GM10248 (cell line): ENCODE measurements around the gene RGP1.

Experiments used
- CTCF ChIA-PET: fragments of 300-600 bp; sonication (Branson Sonifier 250); formaldehyde crosslinking; extraction: SDS; loops from one replicate; lab custom pipeline; 2021; ENCODE audit warnings: antibody characterized with exemption; lab: Yijun Ruan, JAX
- POLR2A ChIA-PET: fragments of 350-650 bp; sonication (Branson Sonifier 250); formaldehyde crosslinking; extraction: SDS; loops from one replicate; lab custom pipeline; 2020; ENCODE audit warnings: antibody characterized with exemption; lab: Yijun Ruan, JAX
- DNase-seq: peaks from one replicate; pipeline ENCODE4 v3.0.0; 2012; ENCODE audit errors: extremely low spot score
- TF ChIP-seq, protein P1 (sequence below): IDR thresholded peaks from 2 replicates; pipeline ENCODE4 v1.5.1; 2012; ENCODE audit warnings: mild to moderate bottlenecking, low read depth; ENCODE audit errors: extremely low read depth, missing control alignments, control extremely low read depth

The RGP1 gene

GRCh38 chr9:35705372-35705771, 43.7 kb upstream of the RGP1 start:
- no peak for DNase-seq
- ChIA-PET POLR2A (no interaction called here), CTCF (interaction anchor here (1.0 to 19.1 kb wide), 6 partner anchors 9 to 41 kb away, joined by 3 to 224 read pairs (median 4); partner anchors contain the start of gene ARHGEF39)
- TF ChIP-seq, protein P1, sequence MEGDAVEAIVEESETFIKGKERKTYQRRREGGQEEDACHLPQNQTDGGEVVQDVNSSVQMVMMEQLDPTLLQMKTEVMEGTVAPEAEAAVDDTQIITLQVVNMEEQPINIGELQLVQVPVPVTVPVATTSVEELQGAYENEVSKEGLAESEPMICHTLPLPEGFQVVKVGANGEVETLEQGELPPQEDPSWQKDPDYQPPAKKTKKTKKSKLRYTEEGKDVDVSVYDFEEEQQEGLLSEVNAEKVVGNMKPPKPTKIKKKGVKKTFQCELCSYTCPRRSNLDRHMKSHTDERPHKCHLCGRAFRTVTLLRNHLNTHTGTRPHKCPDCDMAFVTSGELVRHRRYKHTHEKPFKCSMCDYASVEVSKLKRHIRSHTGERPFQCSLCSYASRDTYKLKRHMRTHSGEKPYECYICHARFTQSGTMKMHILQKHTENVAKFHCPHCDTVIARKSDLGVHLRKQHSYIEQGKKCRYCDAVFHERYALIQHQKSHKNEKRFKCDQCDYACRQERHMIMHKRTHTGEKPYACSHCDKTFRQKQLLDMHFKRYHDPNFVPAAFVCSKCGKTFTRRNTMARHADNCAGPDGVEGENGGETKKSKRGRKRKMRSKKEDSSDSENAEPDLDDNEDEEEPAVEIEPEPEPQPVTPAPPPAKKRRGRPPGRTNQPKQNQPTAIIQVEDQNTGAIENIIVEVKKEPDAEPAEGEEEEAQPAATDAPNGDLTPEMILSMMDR = no peak

DNA sequence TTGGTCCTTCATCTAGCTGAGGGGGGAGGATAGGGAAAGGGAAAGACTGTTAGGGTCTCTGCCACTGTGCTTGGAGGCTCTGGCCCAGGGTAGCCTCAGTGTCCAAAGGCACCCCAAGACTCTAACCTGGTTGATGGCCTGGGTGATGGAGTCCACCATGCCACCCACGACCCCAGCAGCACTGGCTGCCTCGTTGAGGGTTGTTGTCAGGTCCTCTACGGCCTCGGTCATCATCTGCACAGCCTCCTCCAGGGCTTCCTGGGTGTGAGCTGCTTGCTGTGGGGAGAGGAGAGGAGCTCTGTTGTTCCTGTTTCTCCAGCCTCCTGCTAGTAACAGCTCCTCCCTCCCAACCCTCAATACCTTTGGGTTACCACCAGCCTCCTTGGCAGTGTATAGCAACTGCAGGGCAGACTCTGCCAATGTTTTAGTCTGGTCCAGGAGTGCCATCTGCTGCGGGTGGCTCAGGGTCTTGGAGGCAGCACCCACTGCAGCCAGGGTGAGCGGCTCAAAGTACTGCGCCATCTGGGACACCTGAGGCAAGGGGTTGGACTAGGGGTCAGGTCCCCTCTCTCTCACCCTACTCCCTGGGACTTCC, 43.2 kb upstream of the RGP1 start:
- DNase-seq = no peak
- ChIA-PET CTCF (interaction anchor here (1.1 to 19.1 kb wide), 6 partner anchors 9 to 47 kb away, joined by 3 to 224 read pairs (median 4); no protein-coding TSS in a partner anchor), POLR2A (no interaction called here)
- TF ChIP-seq, protein P1 = no peak

DNA sequence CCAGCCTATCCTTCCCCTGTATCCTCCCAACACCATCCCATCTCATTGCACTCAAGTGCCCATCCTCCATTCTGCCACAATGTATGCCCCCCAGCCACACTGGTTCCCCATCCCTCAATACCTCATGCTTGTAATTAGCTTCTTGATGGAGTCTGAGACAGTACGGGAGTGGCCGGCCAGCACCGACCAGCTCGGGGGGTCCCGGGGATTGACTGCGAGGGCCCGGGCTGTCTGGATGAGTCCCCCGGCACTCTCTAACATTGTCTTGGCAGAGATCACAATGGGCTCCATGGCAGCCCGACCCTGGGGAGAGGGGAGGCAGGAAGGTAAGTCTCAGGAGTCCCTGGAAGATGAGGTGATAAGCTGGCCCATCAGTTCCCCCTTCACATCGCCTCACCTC, 42.1 kb upstream of the RGP1 start:
- POLR2A ChIA-PET = no interaction called here
- DNase-seq = no peak
- CTCF ChIA-PET = interaction anchor here (1.1 to 19.1 kb wide), 3 partner anchors 11 to 48 kb away, joined by 4 to 224 read pairs (median 8); no protein-coding TSS in a partner anchor
- TF ChIP-seq, protein P1 = no peak

GRCh38 chr9:35708146-35708545, 40.9 kb upstream of the RGP1 start:
- TF ChIP-seq, protein P1 = no peak
- POLR2A ChIA-PET = interaction anchor here (0.6 to 1.1 kb wide), 2 partner anchors 9 to 92 kb away, joined by 3 to 11 read pairs; no protein-coding TSS in a partner anchor
- CTCF ChIA-PET = interaction anchor here (1.0 to 19.1 kb wide), 4 partner anchors 12 to 61 kb away, joined by 3 to 224 read pairs (median 6); no protein-coding TSS in a partner anchor
- no peak for DNase-seq

DNA sequence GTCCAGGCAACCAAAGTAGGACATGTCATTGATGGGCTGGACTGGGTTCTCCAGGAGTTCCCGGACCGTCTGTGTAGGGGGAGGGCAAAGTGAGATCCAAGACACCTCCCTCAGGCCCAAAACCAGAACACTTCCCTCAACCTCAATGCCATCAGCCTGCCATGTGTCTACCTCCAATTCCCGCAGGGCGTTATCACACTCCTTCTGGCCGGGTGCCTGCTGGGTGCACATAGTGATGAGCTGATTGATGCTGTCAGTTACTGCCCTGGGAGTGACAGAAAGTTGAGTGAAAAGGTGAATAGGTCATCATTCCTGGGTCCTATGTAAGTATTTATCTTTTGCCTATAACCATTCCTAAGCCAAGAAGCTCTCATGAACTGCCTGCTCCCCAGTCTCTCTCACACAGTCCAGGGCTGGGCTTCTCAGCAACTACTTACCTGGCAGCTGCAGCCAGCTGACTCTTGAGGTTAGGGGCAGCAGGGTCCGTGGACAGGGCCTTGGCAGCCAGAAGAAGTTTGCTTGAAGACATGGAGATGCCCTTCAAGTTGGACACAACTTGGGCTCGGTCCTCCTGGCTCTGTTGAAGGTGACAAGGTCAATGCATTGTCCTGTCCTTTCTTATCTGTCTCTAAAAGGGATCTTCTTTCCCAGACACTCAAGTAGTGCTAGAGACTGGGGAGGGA, 38.1 kb upstream of the RGP1 start:
- TF ChIP-seq, protein P1 = no peak
- ChIA-PET POLR2A (interaction anchor here (0.5 kb wide), 1 partner anchor 81 kb away, joined by 5 read pairs; no protein-coding TSS in a partner anchor), CTCF (interaction anchor here (1.3 to 19.1 kb wide), 4 partner anchors 10 to 28 kb away, joined by 3 to 224 read pairs (median 6); no protein-coding TSS in a partner anchor)
- DNase-seq = no peak
